ENCODE measurements around the gene INPP4B.
A peak's percentile ranks its signal among the peaks of the same experiment; 100 is the strongest.

Gene INPP4B

GRCh38 chr4:142128529-142128928, 717.6 kb downstream of the INPP4B start:
- DNase-seq (ENCODE audit: low spot score), result no peak

GRCh38 chr4:142126890-142127497, 719.1 kb downstream of the INPP4B start:
- DNase-seq (ENCODE audit: low spot score), result peak; percentile 59

- DNase-seq (ENCODE audit: low spot score), result no peak
Measured at GRCh38 chr4:142124874-142125273, 721.2 kb downstream of the INPP4B start.

GRCh38 chr4:142121448-142122350, 724.4 kb downstream of the INPP4B start:
- no peak for DNase-seq (ENCODE audit: low spot score)

GRCh38 chr4:142120921-142121320, 725.2 kb downstream of the INPP4B start:
- no peak for DNase-seq (ENCODE audit: low spot score)

- DNase-seq (ENCODE audit: low spot score), result no peak
Measured at GRCh38 chr4:142112451-142112850, 733.6 kb downstream of the INPP4B start.

GRCh38 chr4:142110136-142110535, 736.0 kb downstream of the INPP4B start:
- DNase-seq (ENCODE audit: low spot score), result no peak

GRCh38 chr4:142104041-142104440, 742.1 kb downstream of the INPP4B start:
- DNase-seq (ENCODE audit: low spot score), result no peak

GRCh38 chr4:142101401-142101800, 744.7 kb downstream of the INPP4B start:
- no peak for DNase-seq (ENCODE audit: low spot score)

- no peak for DNase-seq (ENCODE audit: low spot score)
Measured at GRCh38 chr4:142100941-142101340, 745.2 kb downstream of the INPP4B start.

GRCh38 chr4:142098900-142099545, 747.1 kb downstream of the INPP4B start:
- DNase-seq (ENCODE audit: low spot score), result no peak

- DNase-seq (ENCODE audit: low spot score), result no peak
Measured at GRCh38 chr4:142098380-142098779, 747.7 kb downstream of the INPP4B start.

GRCh38 chr4:142097015-142097414, 749.1 kb downstream of the INPP4B start:
- no peak for DNase-seq (ENCODE audit: low spot score)

- DNase-seq (ENCODE audit: low spot score), result no peak
Measured at GRCh38 chr4:142095886-142096605, 750.1 kb downstream of the INPP4B start.

- DNase-seq (ENCODE audit: low spot score), result no peak
Measured at GRCh38 chr4:142092941-142093340, 753.2 kb downstream of the INPP4B start.

GRCh38 chr4:142091691-142092182, 754.4 kb downstream of the INPP4B start:
- DNase-seq (ENCODE audit: low spot score), result no peak

GRCh38 chr4:142091085-142091513, 755.0 kb downstream of the INPP4B start:
- peak; percentile 6 for DNase-seq (ENCODE audit: low spot score)

GRCh38 chr4:142088906-142089305, 757.2 kb downstream of the INPP4B start:
- no peak for DNase-seq (ENCODE audit: low spot score)

- DNase-seq (ENCODE audit: low spot score), result no peak
Measured at GRCh38 chr4:142085513-142086292, 760.4 kb downstream of the INPP4B start.

GRCh38 chr4:142083264-142083663, 762.8 kb downstream of the INPP4B start:
- DNase-seq (ENCODE audit: low spot score), result no peak

GRCh38 chr4:142081025-142081424, 765.1 kb downstream of the INPP4B start:
- DNase-seq (ENCODE audit: low spot score), result no peak
